ENCODE results near the gene HSPA4.

DNA sequence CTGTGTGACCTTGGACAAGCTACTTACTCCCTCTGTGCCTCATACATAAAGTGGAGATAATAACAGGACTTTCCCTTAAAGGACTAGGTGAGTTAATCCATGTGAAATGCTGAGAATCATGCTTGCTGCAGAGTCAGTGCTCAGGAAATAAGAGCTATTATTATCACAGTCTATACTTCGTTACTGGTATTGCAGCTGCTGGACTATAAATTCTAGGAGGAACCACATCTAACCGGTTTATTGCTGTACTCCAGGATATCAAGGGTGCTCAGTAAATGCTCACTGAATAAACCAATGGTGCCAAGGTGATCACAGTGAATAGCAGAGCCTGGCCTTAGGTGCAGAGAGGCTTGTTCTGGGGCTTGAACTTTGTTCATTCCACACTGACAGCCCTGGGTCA is 69.3 kb downstream of the HSPA4 start:
- TF ChIP-seq, protein P1, sequence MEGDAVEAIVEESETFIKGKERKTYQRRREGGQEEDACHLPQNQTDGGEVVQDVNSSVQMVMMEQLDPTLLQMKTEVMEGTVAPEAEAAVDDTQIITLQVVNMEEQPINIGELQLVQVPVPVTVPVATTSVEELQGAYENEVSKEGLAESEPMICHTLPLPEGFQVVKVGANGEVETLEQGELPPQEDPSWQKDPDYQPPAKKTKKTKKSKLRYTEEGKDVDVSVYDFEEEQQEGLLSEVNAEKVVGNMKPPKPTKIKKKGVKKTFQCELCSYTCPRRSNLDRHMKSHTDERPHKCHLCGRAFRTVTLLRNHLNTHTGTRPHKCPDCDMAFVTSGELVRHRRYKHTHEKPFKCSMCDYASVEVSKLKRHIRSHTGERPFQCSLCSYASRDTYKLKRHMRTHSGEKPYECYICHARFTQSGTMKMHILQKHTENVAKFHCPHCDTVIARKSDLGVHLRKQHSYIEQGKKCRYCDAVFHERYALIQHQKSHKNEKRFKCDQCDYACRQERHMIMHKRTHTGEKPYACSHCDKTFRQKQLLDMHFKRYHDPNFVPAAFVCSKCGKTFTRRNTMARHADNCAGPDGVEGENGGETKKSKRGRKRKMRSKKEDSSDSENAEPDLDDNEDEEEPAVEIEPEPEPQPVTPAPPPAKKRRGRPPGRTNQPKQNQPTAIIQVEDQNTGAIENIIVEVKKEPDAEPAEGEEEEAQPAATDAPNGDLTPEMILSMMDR (IDR thresholded peaks at IDR 0.05), result no peak
- TF ChIP-seq POLR2A (IDR thresholded peaks at IDR 0.05), result no peak
